Neural progenitor cell (in vitro differentiated cells): Measurements from ENCODE around the gene SMIM43. TPM values are rescaled to one million over a fixed set of nuclear protein-coding genes. Genes with fewer than 3 reads are reported as not detected.
"Not testable (repeated sequence)": the region's sequence is repeated elsewhere in the genome, so short reads cannot be mapped to it uniquely, and the experiment has no call there.

Experiments
- DNase-seq: peaks from one replicate; pipeline ENCODE4 v3.0.0-alpha.2; 2016; ENCODE audit warnings: low spot score
- H2AFZ ChIP-seq: fragments of 200-600 bp; sonication (generic); replicated peaks from 2 replicates; pipeline ENCODE4 v1.6.1; 2016; ENCODE audit warnings: antibody characterized with exemption
- H3F3A ChIP-seq: fragments of 200-600 bp; sonication (generic); 2 replicates; pipeline ENCODE4 v1.6.1; 2016; ENCODE audit warnings: antibody characterized with exemption, low read depth
- H3K27ac ChIP-seq: fragments of 200-600 bp; sonication (generic); 2 replicates; pipeline ENCODE4 v1.5.1; 2016; ENCODE audit warnings: mild to moderate bottlenecking
- H3K27me3 ChIP-seq: fragments of 200-600 bp; sonication (generic); 2 replicates; pipeline ENCODE4 v1.6.1; 2016; ENCODE audit warnings: mild to moderate bottlenecking, moderate library complexity
- H3K36me3 ChIP-seq: fragments of 200-600 bp; sonication (generic); 2 replicates; pipeline ENCODE4 v1.5.1; 2016
- H3K4me1 ChIP-seq: fragments of 200-600 bp; sonication (generic); 2 replicates; pipeline ENCODE4 v1.6.1; 2016; ENCODE audit warnings: mixed run types
- H3K4me2 ChIP-seq: fragments of 200-600 bp; sonication (generic); 2 replicates; pipeline ENCODE4 v1.6.1; 2016
- H3K4me3 ChIP-seq: fragments of 200-600 bp; sonication (generic); 2 replicates; pipeline ENCODE4 v1.5.1; 2016
- H3K79me2 ChIP-seq: fragments of 200-600 bp; sonication (generic); 2 replicates; pipeline ENCODE4 v1.6.1; 2016; ENCODE audit warnings: low read depth
- H3K9ac ChIP-seq: fragments of 200-600 bp; sonication (generic); 2 replicates; pipeline ENCODE4 v1.6.1; 2016
- H3K9me3 ChIP-seq: fragments of 200-600 bp; sonication (generic); 2 replicates; pipeline ENCODE4 v1.5.1; 2016; ENCODE audit warnings: low read depth
- H4K20me1 ChIP-seq: fragments of 200-600 bp; sonication (generic); 2 replicates; pipeline ENCODE4 v1.6.1; 2016; ENCODE audit warnings: low read depth
- H3K27ac Mint-ChIP-seq: 3 replicates; pipeline ENCODE4 v1.8.0; 2021; ENCODE audit warnings: mixed read lengths
- H3K27me3 Mint-ChIP-seq: 2 replicates; pipeline ENCODE4 v1.8.0; 2022; ENCODE audit warnings: low read depth, mild to moderate bottlenecking, inconsistent platforms, moderate library complexity, mixed read lengths; ENCODE audit not compliant: insufficient read depth
- H3K36me3 Mint-ChIP-seq: 3 replicates; pipeline ENCODE4 v1.8.0; 2021; ENCODE audit warnings: mixed read lengths
- H3K4me1 Mint-ChIP-seq: 3 replicates; pipeline ENCODE4 v1.8.0; 2021; ENCODE audit warnings: mixed read lengths
- H3K4me3 Mint-ChIP-seq: 3 replicates; pipeline ENCODE4 v1.8.0; 2021; ENCODE audit warnings: mild to moderate bottlenecking, moderate library complexity, mixed read lengths
- H3K9me3 Mint-ChIP-seq: 3 replicates; pipeline ENCODE4 v1.8.0; 2020; ENCODE audit warnings: mixed read lengths
- CTCF ChIP-seq: fragments of 200-600 bp; sonication (generic); IDR thresholded peaks from 2 replicates; pipeline ENCODE4 v1.5.1; 2017; ENCODE audit warnings: antibody characterized with exemption, mild to moderate bottlenecking
- EZH2 ChIP-seq: fragments of 200-600 bp; sonication (generic); IDR thresholded peaks from 2 replicates; pipeline ENCODE4 v1.6.1; 2017; ENCODE audit warnings: antibody characterized with exemption, mild to moderate bottlenecking, moderate library complexity
- EZH2phosphoT487 ChIP-seq: fragments of 200-600 bp; sonication (generic); IDR thresholded peaks from 2 replicates; pipeline ENCODE4 v1.6.1; 2017; ENCODE audit warnings: antibody characterized with exemption
- total RNA-seq: library from RNA; depleted of rRNA; stranded (reverse); fragments of >200 nt; gene quantifications from 2 replicates; pipeline ENCODE4 v1.2.3, GENCODE V29; 2015; ENCODE audit warnings: low replicate concordance

SMIM43 gene
- total RNA-seq, 1 donor from 2014 or later, result not detected

- DNase-seq, result no peak
- Histone ChIP-seq H3K36me3 (no peaks in the 10 kb centered on the region), H3K4me1 (no peaks in the 10 kb centered on the region), H3K4me2 (no peak overlapping the region), H3F3A (no peaks in the 10 kb centered on the region), H2AFZ (no peak overlapping the region), H3K79me2 (no peaks in the 10 kb centered on the region), H3K27ac (no peak overlapping the region), H4K20me1 (no peaks in the 10 kb centered on the region), H3K4me3 (no peak overlapping the region), H3K9ac (no peak overlapping the region), H3K27me3 (no peaks in the 10 kb centered on the region), H3K9me3 (no peaks in the 10 kb centered on the region)
- no peaks in the 10 kb centered on the region for H3K9me3 Mint-ChIP-seq
- no peak overlapping the region for H3K4me3 Mint-ChIP-seq
- H3K36me3 Mint-ChIP-seq, result no peaks in the 10 kb centered on the region
- peaks cover 3% of the 10 kb centered on the region for H3K4me1 Mint-ChIP-seq
- H3K27me3 Mint-ChIP-seq, result peaks cover 4% of the 10 kb centered on the region
- H3K27ac Mint-ChIP-seq, result no peak overlapping the region
- TF ChIP-seq EZH2phosphoT487 (no peak), EZH2 (no peak), CTCF (no peak)
Measured at GRCh38 chr4:121733942-121734341, 31.0 kb downstream of the SMIM43 start.

GRCh38 chr4:121729753-121730152 is 35.2 kb downstream of the SMIM43 start:
- not testable (repeated sequence) for H3K4me3 ChIP-seq, H3K4me2 ChIP-seq, H3K79me2 ChIP-seq, H3K36me3 ChIP-seq, H3K36me3 Mint-ChIP-seq, H3K9ac ChIP-seq, H3F3A ChIP-seq, H3K27me3 Mint-ChIP-seq, H3K4me3 Mint-ChIP-seq, H3K9me3 ChIP-seq, DNase-seq, H3K9me3 Mint-ChIP-seq, H3K4me1 ChIP-seq, H2AFZ ChIP-seq, H4K20me1 ChIP-seq, H3K27ac Mint-ChIP-seq, H3K4me1 Mint-ChIP-seq, H3K27ac ChIP-seq, H3K27me3 ChIP-seq

GRCh38 chr4:121728798-121729226 is 36.2 kb downstream of the SMIM43 start:
- Histone ChIP-seq H3K4me3 (no peak overlapping the region), H3K79me2 (no peaks in the 10 kb centered on the region), H3K27me3 (no peaks in the 10 kb centered on the region), H4K20me1 (no peaks in the 10 kb centered on the region), H3K9me3 (no peaks in the 10 kb centered on the region), H3K36me3 (no peaks in the 10 kb centered on the region), H3K4me2 (no peak overlapping the region), H2AFZ (no peak overlapping the region), H3K4me1 (no peaks in the 10 kb centered on the region), H3K9ac (no peak overlapping the region), H3F3A (no peaks in the 10 kb centered on the region), H3K27ac (no peak overlapping the region)
- Mint-ChIP-seq H3K27me3 (peaks cover 2% of the 10 kb centered on the region), H3K4me3 (no peak overlapping the region), H3K4me1 (peaks cover 8% of the 10 kb centered on the region), H3K9me3 (no peaks in the 10 kb centered on the region), H3K27ac (no peak overlapping the region), H3K36me3 (no peaks in the 10 kb centered on the region)
- TF ChIP-seq EZH2 (no peak), EZH2phosphoT487 (no peak), CTCF (no peak)
- no peak for DNase-seq

- Mint-ChIP-seq H3K9me3 (no peaks in the 10 kb centered on the region), H3K27ac (no peak overlapping the region), H3K27me3 (peaks cover 2% of the 10 kb centered on the region), H3K36me3 (no peaks in the 10 kb centered on the region), H3K4me1 (peaks cover 8% of the 10 kb centered on the region), H3K4me3 (no peak overlapping the region)
- Histone ChIP-seq H3F3A (no peaks in the 10 kb centered on the region), H3K79me2 (no peaks in the 10 kb centered on the region), H3K36me3 (no peaks in the 10 kb centered on the region), H3K9me3 (no peaks in the 10 kb centered on the region), H3K27me3 (no peaks in the 10 kb centered on the region), H3K4me1 (no peaks in the 10 kb centered on the region), H3K9ac (no peak overlapping the region), H2AFZ (no peak overlapping the region), H3K27ac (no peak overlapping the region), H3K4me3 (no peak overlapping the region), H3K4me2 (no peak overlapping the region), H4K20me1 (no peaks in the 10 kb centered on the region)
- TF ChIP-seq EZH2 (no peak), CTCF (no peak), EZH2phosphoT487 (no peak)
- no peak for DNase-seq
Measured at GRCh38 chr4:121728066-121728465, 36.9 kb downstream of the SMIM43 start.
